Small intestine (tissue), 16 donors: Measurements from ENCODE around the gene ZNF546. TPM values are rescaled to one million over a fixed set of nuclear protein-coding genes. Genes with fewer than 3 reads are reported as not detected.
"Not testable (repeated sequence)": the region's sequence is repeated elsewhere in the genome, so short reads cannot be mapped to it uniquely, and the experiment has no call there.

ENCODE experiments used
- DNase-seq, 2 donors: peaks; one replicate each; pipeline versions ENCODE4 v3.0.0 to v3.0.0-alpha.2; 2013
- FAIRE-seq: peaks from 2 replicates; lab custom pipeline; 2012; peaks lifted over from hg19 to GRCh38; lab: Jason Lieb, UNC
- H3K27ac ChIP-seq, 3 donors: one replicate each; pipeline ENCODE4 v1.5.1; 2013; ENCODE audit warnings: low read length in 2 of 3, mild to moderate bottlenecking in 2 of 3, control low read depth in 1 of 3, inconsistent platforms in 1 of 3, low read depth in 1 of 3, moderate library complexity in 1 of 3
- H3K27me3 ChIP-seq, 3 donors: one replicate each; pipeline ENCODE4 v1.6.1; 2013; ENCODE audit warnings: low read length in 3 of 3, inconsistent platforms in 1 of 3; ENCODE audit not compliant: control insufficient read depth in 3 of 3, insufficient read depth in 3 of 3
- H3K36me3 ChIP-seq, 3 donors: one replicate each; pipeline ENCODE4 v1.6.1; 2013; ENCODE audit warnings: low read length in 3 of 3, inconsistent platforms in 1 of 3, low read depth in 1 of 3, mild to moderate bottlenecking in 1 of 3, moderate library complexity in 1 of 3; ENCODE audit not compliant: control insufficient read depth in 3 of 3, insufficient read depth in 2 of 3
- H3K4me1 ChIP-seq, 3 donors: one replicate each; pipeline ENCODE4 v1.6.1; 2013; ENCODE audit warnings: low read length in 2 of 3, inconsistent platforms in 1 of 3, low read depth in 1 of 3, mild to moderate bottlenecking in 1 of 3, moderate library complexity in 1 of 3; ENCODE audit not compliant: control insufficient read depth in 3 of 3, insufficient read depth in 2 of 3
- H3K4me3 ChIP-seq, 3 donors: one replicate each; pipeline ENCODE4 v1.5.1; 2013; ENCODE audit warnings: low read length in 3 of 3, control low read depth in 1 of 3, inconsistent platforms in 1 of 3, low read depth in 1 of 3, mild to moderate bottlenecking in 1 of 3, moderate library complexity in 1 of 3
- H3K9me3 ChIP-seq, 2 donors: one replicate each; pipeline ENCODE4 v1.6.1; 2013; ENCODE audit warnings: low read depth in 1 of 2, low read length in 1 of 2; ENCODE audit not compliant: control insufficient read depth in 2 of 2, insufficient read depth in 1 of 2
- WGBS, 3 donors: extraction: QIAGEN DNeasy Blood & Tissue Kit; methylation state at CpG; one replicate each; pipeline ENCODE4 v1.1.7; 2013; 5-methylcytosine and 5-hydroxymethylcytosine counted together
- long read RNA-seq, 10 donors: transcript quantifications; one replicate each; lab custom pipeline, GENCODE V29; 2026
- polyA plus RNA-seq, 4 donors: library from polyadenylated mRNA; stranded (reverse) in 3 of 4; unstranded in 1 of 4; fragments of 200-250 nt in 3 of 4; fragments of 120-200 nt in 1 of 4; gene quantifications; one replicate each; pipeline versions ENCODE4 v1.2.1 to v1.2.3, GENCODE V29; 2013
- donor health status: healthy with polysubstance abuse.
- donor health status: control.
- donor health status: control.
- donor health status: Bipolar disorder and iron deficiency.
- donor health status: healthy.

The ZNF546 gene
- polyA plus RNA-seq, result 1 to 10 TPM in 2 of 4 donors, under 1 TPM in 2; under 0.01 to 3.3 (median 0.92) TPM
- long read RNA-seq, donor 1, partial matches to known transcripts, result 5 of 6 reads
- long read RNA-seq, donor 1, other reads (novel, unspliced or antisense), result 0 of 6 reads
- long read RNA-seq, donor 2, result 0 reads
- long read RNA-seq, donor 3, result 0 reads
- long read RNA-seq, donor 4, result 0 reads
- long read RNA-seq, donor 5, result 0 reads
- long read RNA-seq, donor 6, result 0 reads
- long read RNA-seq, donor 7, partial matches to known transcripts, result 0 of 2 reads
- long read RNA-seq, donor 7, other reads (novel, unspliced or antisense), result 0 of 2 reads
- long read RNA-seq, donor 8, result 0 reads
- long read RNA-seq, donor 9, result 0 reads
- long read RNA-seq, donor 10, result 0 reads

DNA sequence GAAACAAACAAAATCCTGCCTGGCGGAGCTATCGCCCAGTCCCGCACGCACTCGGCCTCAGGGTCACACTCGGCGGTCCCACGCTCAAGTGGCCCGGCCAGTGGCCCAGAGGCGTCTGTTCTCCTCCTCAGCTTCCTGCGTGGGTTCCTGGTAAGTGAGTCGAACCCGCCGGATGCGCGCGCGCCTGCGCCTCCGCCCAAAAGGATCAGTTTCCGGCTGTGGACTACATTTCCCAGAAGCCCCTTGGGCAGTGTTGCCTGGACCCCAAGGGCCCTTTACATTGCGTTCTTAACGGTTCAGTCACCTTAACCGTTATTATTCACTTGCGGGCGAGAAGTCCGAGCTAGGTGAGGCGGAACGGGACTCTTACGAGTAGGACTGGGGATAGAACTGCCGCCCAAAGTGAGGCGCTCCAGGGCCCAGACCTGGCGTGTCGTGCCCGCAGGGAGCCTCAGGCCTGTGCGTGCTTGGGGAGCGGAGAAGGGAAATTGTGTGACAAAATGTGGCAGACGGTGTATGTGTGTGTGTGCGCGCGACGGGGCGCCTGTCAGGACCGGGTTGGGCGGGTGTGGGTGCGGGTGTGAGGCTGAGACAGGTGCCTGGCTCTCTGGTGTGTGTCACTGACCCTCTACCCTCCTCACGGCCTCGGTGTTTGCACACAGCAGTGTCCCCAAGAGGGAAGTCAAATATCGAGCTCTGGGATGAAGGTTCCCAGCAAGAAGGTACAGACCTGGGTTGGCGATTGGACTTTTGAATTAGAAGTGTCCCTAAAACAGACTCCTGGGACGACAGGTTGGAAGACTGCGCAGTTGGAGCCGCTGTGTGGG is at the start of gene ZNF546:
ZNF546 (plus strand) TSS at position 250 of the 827 bp plus-strand sequence. CDS start 1,267 bp downstream, outside the sequence.
- H3K27ac ChIP-seq, result peak within 1 kb of the TSS; percentile 78 to 96 (median 79)
- H3K27me3 ChIP-seq, result no peaks in the 10 kb centered on the region
- H3K4me3 ChIP-seq, result peak within 1 kb of the TSS; percentile 62 to 67 (median 63)
- peaks cover 0 to 13% of the 10 kb centered on the region in 2 donors for H3K9me3 ChIP-seq
- peaks cover 0 to 3% (median 0%) of the 10 kb centered on the region in 3 donors for H3K36me3 ChIP-seq
- peak; percentile 92 to 96 for DNase-seq
- 5% methylated on average over 52 to 53 of the region's 53 CpGs for WGBS, 3 donors
- no peak for FAIRE-seq
- peaks cover 0 to 22% (median 10%) of the 10 kb centered on the region in 3 donors for H3K4me1 ChIP-seq

DNA sequence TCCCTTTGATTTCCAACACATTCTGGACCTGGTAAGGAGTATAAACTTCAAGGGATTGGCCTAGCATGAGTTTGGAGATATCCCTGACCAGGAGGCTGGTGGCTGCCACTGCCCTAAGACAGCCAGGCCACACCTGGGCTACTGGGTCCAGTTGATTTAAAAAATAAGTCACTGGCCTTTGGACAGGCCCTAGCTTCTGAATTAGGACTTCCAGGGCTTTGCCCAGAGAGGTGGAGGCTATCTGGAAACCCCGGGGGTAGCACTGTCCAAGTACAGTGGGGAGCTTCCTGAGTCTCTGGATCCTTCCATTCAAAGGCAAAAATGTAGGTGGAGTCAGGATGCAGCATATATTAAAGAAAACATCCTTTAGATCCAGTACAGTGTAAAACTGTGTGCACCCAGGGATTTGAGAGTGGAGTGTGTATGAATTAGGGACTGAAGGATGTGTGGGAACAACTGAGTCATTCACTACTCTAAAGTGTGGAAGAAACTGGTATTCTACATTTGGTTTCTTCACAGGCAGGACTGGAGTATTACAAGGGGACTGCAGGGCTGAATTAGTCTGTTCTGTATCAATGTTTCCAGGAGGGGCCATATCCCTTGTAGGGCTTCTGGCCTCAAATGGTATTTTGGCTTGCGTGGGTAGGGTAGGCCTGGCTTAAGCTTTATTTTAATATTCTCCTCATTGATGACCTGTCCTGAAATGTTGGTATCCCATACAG is 47.7 kb upstream of the ZNF546 start:
- peaks cover 4 to 25% (median 7%) of the 10 kb centered on the region in 3 donors for H3K4me1 ChIP-seq
- no peaks in the 10 kb centered on the region for H3K9me3 ChIP-seq
- no peak for DNase-seq
- no peaks in the 10 kb centered on the region for H3K36me3 ChIP-seq
- no peak for FAIRE-seq
- H3K4me3 ChIP-seq, result no peak overlapping the region
- no peak overlapping the region for H3K27ac ChIP-seq
- WGBS, 3 donors, result 92 to 98% (median 95%) methylated on average over 2 of the region's 2 CpGs
- no peaks in the 10 kb centered on the region for H3K27me3 ChIP-seq

DNA sequence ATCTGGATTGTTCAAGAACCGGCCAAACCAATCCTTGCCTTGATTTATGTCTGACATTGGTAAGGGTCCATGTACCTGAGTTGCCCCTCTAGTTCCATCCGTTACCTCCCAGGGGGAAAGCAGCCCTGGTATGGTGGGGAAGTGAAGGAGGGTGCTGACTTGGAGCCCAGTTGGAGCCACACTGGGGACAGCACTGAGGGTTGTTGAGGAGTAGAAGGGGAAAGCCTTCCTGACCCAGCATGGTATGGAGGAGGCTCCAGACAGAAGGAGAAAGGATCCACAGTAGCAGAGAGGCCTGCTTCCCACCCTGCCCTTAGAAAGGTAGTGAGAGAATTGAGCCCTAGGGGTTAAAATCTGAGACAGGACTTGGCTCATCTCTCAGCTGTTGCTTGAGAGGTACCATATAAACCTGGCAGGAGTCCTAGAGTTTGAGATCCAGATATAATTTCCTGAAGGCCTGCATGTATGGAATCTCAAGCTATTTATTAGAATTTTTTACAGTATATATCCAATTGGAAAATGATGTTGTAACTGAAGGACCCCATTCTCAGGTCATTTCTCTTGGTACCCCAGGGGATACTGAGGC is 45.7 kb upstream of the ZNF546 start:
- DNase-seq (no peak), FAIRE-seq (no peak)
- H3K36me3 ChIP-seq, result no peaks in the 10 kb centered on the region
- no peaks in the 10 kb centered on the region for H3K9me3 ChIP-seq
- H3K4me1 ChIP-seq, result peaks cover 0 to 7% (median 4%) of the 10 kb centered on the region in 3 donors
- no peak overlapping the region for H3K27ac ChIP-seq
- 95 to 100% (median 97%) methylated on average over 2 of the region's 2 CpGs for WGBS, 3 donors
- H3K27me3 ChIP-seq, result no peaks in the 10 kb centered on the region
- H3K4me3 ChIP-seq, result no peak overlapping the region

DNA sequence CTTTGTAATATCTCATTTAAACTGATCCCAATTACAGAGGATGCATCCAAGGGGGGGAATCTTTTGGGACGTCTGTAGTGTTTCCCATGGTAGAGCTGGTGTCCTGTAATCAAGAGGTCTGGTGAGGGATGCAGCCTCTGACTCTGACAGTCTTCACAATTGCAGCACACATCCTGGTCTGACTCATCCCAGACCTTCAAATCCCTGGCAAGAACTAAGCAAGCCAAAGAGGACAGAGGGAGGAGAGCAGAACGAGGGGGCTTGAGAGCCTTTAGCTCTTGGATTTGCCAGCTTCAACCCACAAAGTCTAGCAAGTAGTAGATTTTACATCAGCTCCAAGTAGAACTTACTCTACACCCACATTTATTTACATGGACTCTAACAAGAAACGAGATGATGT is 45.2 kb upstream of the ZNF546 start:
- H3K4me1 ChIP-seq, result peaks cover 0 to 4% (median 2%) of the 10 kb centered on the region in 3 donors
- H3K27me3 ChIP-seq, result no peaks in the 10 kb centered on the region
- FAIRE-seq (no peak), DNase-seq (peak in 1 of 2 donors; percentile 19)
- H3K27ac ChIP-seq, result no peak overlapping the region
- 54 to 75% (median 62%) methylated on average over 3 of the region's 3 CpGs for WGBS, 3 donors
- H3K36me3 ChIP-seq, result no peaks in the 10 kb centered on the region
- no peak overlapping the region for H3K4me3 ChIP-seq
- no peaks in the 10 kb centered on the region for H3K9me3 ChIP-seq

DNA sequence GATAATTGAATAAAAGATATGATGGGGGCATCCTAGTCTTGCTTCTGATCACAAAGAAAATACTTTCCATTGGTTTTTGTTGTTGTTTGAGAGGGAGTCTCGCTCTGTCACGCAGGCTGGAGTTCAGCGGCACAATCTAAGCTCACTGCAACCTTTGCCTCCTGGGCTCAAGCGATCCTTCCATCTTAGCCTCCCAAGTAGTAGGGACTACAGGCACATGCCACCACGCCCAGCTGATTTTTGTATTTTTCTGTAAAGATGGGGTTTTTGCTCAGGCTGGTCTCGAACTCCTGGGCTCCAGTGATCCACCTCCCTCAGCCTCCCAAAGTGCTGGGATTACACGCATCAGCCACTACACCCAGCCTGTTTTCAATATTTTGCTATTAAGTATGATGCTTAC is 42.9 kb upstream of the ZNF546 start:
- Histone ChIP-seq H3K4me3 (no peak overlapping the region), H3K27ac (no peak overlapping the region), H3K36me3 (no peaks in the 10 kb centered on the region), H3K27me3 (no peaks in the 10 kb centered on the region), H3K4me1 (peaks cover 0 to 4% (median 0%) of the 10 kb centered on the region in 3 donors), H3K9me3 (no peaks in the 10 kb centered on the region)
- WGBS, 3 donors, result 84 to 95% (median 90%) methylated on average over 7 of the region's 7 CpGs
- no peak for FAIRE-seq
- no peak for DNase-seq

DNA sequence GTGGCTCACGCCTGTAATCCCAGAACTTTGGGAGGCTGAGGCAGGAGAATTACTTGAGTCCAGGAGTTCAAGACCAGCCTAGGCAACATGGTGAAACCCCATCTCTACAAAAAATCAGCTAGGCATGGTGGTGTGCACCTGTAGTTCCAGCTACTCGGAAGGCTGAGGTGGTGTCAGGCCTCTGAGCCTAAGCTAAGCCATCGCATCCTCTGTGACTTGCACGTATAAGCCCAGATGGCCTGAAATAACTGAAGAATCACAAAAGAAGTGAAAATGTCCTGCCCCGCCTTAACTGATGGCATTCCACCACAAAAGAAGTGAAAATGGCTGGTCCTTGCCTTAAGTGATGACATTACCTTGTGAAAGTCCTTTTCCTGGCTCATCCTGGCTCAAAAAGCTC is 39.0 kb upstream of the ZNF546 start:
- not testable (repeated sequence) for H3K4me1 ChIP-seq, FAIRE-seq, H3K27me3 ChIP-seq, H3K36me3 ChIP-seq, H3K4me3 ChIP-seq, H3K27ac ChIP-seq, DNase-seq, H3K9me3 ChIP-seq
- 76 to 94% (median 86%) methylated on average over 5 of the region's 5 CpGs for WGBS, 3 donors

DNA sequence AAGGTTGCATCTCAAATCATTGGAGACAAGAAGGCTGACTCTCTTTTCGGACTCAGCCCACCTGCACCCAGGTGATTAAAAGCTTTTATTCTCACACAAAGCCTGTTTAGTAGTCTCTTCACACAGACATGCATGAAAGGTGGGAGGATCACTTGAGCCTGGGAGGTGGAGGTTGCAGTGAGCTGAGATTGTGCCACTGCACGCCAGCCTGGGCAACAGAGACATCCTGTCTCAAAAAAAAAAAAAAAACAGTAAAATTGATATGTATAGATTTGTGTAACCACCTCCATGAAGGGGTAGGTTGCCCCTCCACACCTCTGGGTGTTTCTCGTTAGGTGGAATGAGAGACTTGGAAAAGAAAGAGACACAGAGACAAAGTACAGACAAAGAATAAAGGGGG is 37.9 kb upstream of the ZNF546 start:
- H3K4me3 ChIP-seq, result not testable (repeated sequence)

DNA sequence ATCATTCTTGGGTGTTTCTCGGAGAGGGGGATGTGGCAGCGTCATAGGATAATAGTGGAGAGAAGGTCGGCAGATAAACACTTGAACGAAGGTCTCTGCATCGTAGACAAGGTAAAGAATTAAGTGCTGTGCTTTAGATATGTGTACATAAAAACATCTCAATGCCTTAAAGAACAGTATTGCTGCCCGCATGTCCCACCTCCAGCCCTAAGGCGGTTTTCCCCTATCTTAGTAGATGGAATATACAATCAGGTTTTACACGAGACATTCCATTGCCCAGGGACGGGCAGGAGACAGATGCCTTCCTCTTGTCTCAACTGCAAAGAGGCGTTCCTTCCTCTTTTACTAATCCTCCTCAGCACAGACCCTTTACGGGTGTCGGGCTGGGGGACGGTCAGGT is 37.5 kb upstream of the ZNF546 start:
- H3K9me3 ChIP-seq, DNase-seq, H3K36me3 ChIP-seq, FAIRE-seq, H3K27me3 ChIP-seq, H3K27ac ChIP-seq, H3K4me1 ChIP-seq, H3K4me3 ChIP-seq: not testable (repeated sequence)
- WGBS, 3 donors, result 57 to 89% (median 72%) methylated on average over 9 to 10 of the region's 13 CpGs

More for the DNA sequence above, 37.9 kb upstream of the ZNF546 start:
- H3K36me3 ChIP-seq, DNase-seq, H3K4me1 ChIP-seq, H3K9me3 ChIP-seq, H3K27me3 ChIP-seq, H3K27ac ChIP-seq, FAIRE-seq: not testable (repeated sequence)
- 88 to 96% (median 92%) methylated on average over 3 of the region's 3 CpGs for WGBS, 3 donors
